ENCODE measurements around the gene ENC1. TPM values are rescaled to one million over a fixed set of nuclear protein-coding genes. Genes with fewer than 3 reads are reported as not detected.

ENC1 gene
- 8.1 and 25.2 TPM in 2 replicates for total RNA-seq

GRCh38 chr5:74640450-74640953 lies at the start of gene ENC1:
ENC1 (minus strand) TSS chr5:74640728; CDS start chr5:74636485, 4,243 bp downstream.

GRCh38 chr5:74684900-74685851 lies 44.6 kb upstream of the ENC1 start, which contains the start of gene HEXB:
HEXB (plus strand) TSS chr5:74685233; CDS start chr5:74685261, 28 bp downstream.

Other genes starting within 250 kb of the ENC1 start
- 142 and 167 TPM in 2 replicates for gene HEXB, start 44.5 kb upstream of the ENC1 start, total RNA-seq
- gene GFM2, start 126.4 kb upstream of the ENC1 start, total RNA-seq, result 27.6 and 34.2 TPM in 2 replicates
- 74.9 and 95.9 TPM in 2 replicates for gene NSA2, start 126.5 kb upstream of the ENC1 start, total RNA-seq
- under 0.01 and 0.20 TPM in 2 replicates for gene FAM169A, start 225.7 kb upstream of the ENC1 start, total RNA-seq